Prostate gland (tissue), 2 donors: Measurements from ENCODE around the gene KIF26B.

Experiments used
- CTCF ChIP-seq, 4 experiments: fragments of 200-600 bp in 2 of 4; fragments of 450-650 bp in 2 of 4; sonication (generic) in 2 of 4; IDR thresholded peaks; 1 replicate in 3 of 4; 2 replicates in 1 of 4; pipeline ENCODE4 v1.5.1; 2016 to 2019; ENCODE audit warnings: antibody characterized with exemption in 4 of 4, mild to moderate bottlenecking in 2 of 4, moderate library complexity in 2 of 4
- POLR2AphosphoS5 ChIP-seq: sonication (generic); formaldehyde crosslinking; IDR thresholded peaks from one replicate; pipeline ENCODE4 v1.6.1; 2017; ENCODE audit warnings: antibody characterized with exemption

- no peak for TF ChIP-seq CTCF (IDR thresholded peaks at IDR 0.05)
- TF ChIP-seq POLR2AphosphoS5 = no peak
Measured at GRCh38 chr1:245111073-245111472, 43.7 kb upstream of the KIF26B start.
